NB4 (cell line): Measurements from ENCODE around the gene AMTN.

Experiments used
- MYC ChIP-seq: IDR thresholded peaks from 2 replicates; pipeline ENCODE4 v1.6.1; 2011; ENCODE audit warnings: low read depth, low read length
- POLR2A ChIP-seq: IDR thresholded peaks from 2 replicates; pipeline ENCODE4 v1.6.1; 2011; ENCODE audit warnings: mild to moderate bottlenecking; ENCODE audit not compliant: insufficient read length; ENCODE audit errors: extremely low read depth
- TF ChIP-seq, protein P1 (sequence below): IDR thresholded peaks from one replicate; pipeline ENCODE4 v1.5.1; 2012; ENCODE audit warnings: low read depth, low read length
- TF ChIP-seq, protein P2 (sequence below): IDR thresholded peaks from 2 replicates; pipeline ENCODE4 v1.6.1; 2011; ENCODE audit warnings: low read depth, low read length

DNA sequence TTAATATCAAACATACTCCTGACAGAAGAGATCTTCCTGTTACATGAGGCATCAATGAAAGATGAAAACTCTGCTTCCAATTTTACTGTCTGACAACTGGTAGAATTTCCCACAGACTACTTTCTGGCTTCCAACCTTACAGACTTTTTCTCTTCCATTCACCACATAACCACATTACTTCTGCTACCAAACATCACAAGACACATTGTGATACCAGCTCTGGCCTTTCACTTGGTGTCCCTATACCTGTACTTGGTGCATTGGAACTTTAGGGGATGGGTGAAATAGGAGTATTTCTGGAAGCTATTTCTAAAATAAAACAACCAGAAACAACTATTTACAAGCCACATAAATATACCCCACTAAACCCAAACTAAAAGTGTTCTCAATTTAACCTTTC is 20.5 kb downstream of the AMTN start:
- TF ChIP-seq, protein P1, sequence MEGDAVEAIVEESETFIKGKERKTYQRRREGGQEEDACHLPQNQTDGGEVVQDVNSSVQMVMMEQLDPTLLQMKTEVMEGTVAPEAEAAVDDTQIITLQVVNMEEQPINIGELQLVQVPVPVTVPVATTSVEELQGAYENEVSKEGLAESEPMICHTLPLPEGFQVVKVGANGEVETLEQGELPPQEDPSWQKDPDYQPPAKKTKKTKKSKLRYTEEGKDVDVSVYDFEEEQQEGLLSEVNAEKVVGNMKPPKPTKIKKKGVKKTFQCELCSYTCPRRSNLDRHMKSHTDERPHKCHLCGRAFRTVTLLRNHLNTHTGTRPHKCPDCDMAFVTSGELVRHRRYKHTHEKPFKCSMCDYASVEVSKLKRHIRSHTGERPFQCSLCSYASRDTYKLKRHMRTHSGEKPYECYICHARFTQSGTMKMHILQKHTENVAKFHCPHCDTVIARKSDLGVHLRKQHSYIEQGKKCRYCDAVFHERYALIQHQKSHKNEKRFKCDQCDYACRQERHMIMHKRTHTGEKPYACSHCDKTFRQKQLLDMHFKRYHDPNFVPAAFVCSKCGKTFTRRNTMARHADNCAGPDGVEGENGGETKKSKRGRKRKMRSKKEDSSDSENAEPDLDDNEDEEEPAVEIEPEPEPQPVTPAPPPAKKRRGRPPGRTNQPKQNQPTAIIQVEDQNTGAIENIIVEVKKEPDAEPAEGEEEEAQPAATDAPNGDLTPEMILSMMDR, result no peak
- TF ChIP-seq, protein P2, sequence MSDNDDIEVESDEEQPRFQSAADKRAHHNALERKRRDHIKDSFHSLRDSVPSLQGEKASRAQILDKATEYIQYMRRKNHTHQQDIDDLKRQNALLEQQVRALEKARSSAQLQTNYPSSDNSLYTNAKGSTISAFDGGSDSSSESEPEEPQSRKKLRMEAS, result no peak
- TF ChIP-seq POLR2A (no peak), MYC (no peak)
